ENCODE data around the gene BEX5. TPM values are rescaled to one million over a fixed set of nuclear protein-coding genes. Genes with fewer than 3 reads are reported as not detected.
"Not testable (repeated sequence)": the region's sequence is repeated elsewhere in the genome, so short reads cannot be mapped to it uniquely, and the experiment has no call there.

The BEX5 gene
- total and polyA plus RNA-seq, 9 donors = 6.3 to 15.4 (median 13.3) TPM

DNA sequence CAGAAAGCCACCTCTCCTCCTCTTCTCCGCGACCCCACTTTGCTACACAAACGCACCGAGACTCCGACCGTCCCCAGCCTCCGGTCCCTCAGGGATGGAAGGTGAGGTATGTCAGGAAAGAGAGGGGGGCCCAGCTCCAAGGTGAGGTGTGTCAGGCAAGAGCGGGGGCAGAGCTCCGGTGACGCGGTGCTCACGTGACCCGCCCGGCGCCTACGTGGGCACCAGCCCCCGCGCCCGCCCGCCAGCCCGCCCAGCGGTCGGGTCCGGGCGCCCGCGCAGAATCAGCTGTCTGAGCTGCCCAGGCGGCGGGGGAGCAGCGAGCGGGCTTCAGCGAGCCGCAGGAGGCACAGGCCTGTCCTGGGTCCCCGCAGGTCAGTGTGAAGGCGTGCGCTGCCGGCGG, 30.3 kb downstream of the BEX5 start, which contains the start of gene TCEAL2:
Gene TCEAL2, plus strand, starts transcription at position 244 of the 400 bp plus-strand sequence. CDS start 1,152 bp downstream, outside the sequence.
- 23 to 51% (median 34%) methylated on average over 10 to 33 of the region's 38 CpGs for WGBS, 3 donors
- DNase-seq = peak; percentile 58 to 78 (median 67)
- Histone ChIP-seq H3K27ac (peak within 1 kb of the TSS; percentile 54 to 74), H3K4me3 (peak within 1 kb of the TSS; percentile 39)
- H3K4me1 ChIP-seq (ENCODE audit: insufficient read depth); H3K27me3 ChIP-seq; intact Hi-C loops (cut with DNase I); H3K36me3 ChIP-seq; H3K9me3 ChIP-seq: not testable (repeated sequence)
- peak; percentile 46 for TF ChIP-seq POLR2A (IDR thresholded peaks at IDR 0.05)

DNA sequence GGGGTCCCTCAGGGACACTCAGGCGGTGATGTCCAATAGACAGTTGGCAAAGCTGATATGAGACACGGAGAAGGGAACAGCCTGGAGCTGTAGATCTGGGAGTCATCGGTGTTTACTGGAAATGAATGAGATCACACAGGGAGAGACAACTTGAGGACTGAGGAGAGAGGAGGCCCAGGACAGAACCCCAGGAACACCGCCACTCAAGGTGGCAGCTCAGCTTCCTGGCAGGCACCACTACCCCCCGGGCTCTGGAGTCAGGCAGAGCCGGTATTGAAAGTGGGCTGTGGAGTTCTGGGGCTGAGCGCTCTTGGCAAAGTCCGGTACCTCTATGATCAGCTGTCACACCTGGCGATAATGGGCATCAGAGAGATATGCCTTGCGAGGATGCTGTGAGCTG, 30.8 kb downstream of the BEX5 start:
- peak overlapping the region; percentile 39 for H3K4me3 ChIP-seq
- H3K27ac ChIP-seq = peak overlapping the region in 1 of 2 donors; percentile 74
- WGBS, 3 donors = 28 to 51% (median 33%) methylated on average over 8 to 9 of the region's 10 CpGs
- DNase-seq; H3K4me1 ChIP-seq (ENCODE audit: insufficient read depth); H3K36me3 ChIP-seq; H3K27me3 ChIP-seq; intact Hi-C loops (cut with DNase I); H3K9me3 ChIP-seq: not testable (repeated sequence)

DNA sequence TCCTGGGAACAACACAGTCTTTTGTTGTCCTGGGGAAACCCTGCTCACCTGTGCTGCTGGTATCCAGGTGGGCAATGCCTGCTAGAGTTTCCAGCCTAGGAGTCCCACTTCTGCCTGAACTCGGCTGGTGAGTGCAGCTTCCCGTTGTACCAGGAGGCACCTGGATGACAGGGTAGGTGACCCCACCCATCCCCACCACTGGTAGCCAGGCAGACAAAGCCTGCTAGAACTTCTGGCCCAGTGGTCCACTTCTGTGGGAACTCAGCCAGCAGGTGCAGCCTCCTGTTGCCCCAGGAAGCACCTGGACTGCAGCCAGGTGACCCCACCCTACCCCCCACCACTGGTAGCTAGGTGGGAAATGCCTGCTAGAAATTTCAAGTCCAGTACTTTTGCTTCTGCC, 40.0 kb downstream of the BEX5 start:
- TF ChIP-seq EP300 (IDR thresholded peaks at IDR 0.05) = no peak
- TF ChIP-seq, protein P1, sequence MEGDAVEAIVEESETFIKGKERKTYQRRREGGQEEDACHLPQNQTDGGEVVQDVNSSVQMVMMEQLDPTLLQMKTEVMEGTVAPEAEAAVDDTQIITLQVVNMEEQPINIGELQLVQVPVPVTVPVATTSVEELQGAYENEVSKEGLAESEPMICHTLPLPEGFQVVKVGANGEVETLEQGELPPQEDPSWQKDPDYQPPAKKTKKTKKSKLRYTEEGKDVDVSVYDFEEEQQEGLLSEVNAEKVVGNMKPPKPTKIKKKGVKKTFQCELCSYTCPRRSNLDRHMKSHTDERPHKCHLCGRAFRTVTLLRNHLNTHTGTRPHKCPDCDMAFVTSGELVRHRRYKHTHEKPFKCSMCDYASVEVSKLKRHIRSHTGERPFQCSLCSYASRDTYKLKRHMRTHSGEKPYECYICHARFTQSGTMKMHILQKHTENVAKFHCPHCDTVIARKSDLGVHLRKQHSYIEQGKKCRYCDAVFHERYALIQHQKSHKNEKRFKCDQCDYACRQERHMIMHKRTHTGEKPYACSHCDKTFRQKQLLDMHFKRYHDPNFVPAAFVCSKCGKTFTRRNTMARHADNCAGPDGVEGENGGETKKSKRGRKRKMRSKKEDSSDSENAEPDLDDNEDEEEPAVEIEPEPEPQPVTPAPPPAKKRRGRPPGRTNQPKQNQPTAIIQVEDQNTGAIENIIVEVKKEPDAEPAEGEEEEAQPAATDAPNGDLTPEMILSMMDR (IDR thresholded peaks at IDR 0.05) = no peak
- WGBS, 3 donors = 69 to 81% (median 78%) methylated on average over 2 of the region's 2 CpGs
- H3K4me1 ChIP-seq (ENCODE audit: insufficient read depth) = no peaks in the 10 kb centered on the region

DNA sequence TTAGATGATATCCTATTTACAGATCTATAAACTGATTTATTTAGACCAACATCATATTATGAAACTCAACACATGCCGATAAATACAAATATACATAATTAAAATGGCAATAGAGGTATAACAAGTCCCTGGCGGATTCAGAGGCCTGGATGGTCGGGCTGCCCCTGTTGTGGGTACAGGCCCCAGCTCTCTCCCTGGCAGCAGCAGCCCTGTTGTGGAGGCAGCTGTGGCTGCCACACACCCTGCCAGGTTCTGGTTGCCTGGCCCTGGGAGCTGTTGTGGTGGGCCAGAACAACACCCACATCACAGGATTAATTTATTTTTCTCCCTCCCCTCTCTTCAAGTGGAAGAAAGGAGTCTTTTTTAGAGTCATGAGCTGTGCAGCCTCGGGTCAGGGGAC, 42.4 kb downstream of the BEX5 start:
- DNase-seq = no peak
- Histone ChIP-seq H3K36me3 (no peaks in the 10 kb centered on the region), H3K27me3 (no peaks in the 10 kb centered on the region), H3K9me3 (no peaks in the 10 kb centered on the region), H3K4me3 (no peak overlapping the region), H3K4me1 (ENCODE audit: insufficient read depth) (no peaks in the 10 kb centered on the region), H3K27ac (no peak overlapping the region)
- WGBS, 3 donors = 53 to 64% (median 59%) methylated on average over 4 of the region's 4 CpGs
- TF ChIP-seq POLR2A (IDR thresholded peaks at IDR 0.05) = no peak
- TF ChIP-seq, protein P1 (IDR thresholded peaks at IDR 0.05) = no peak
- no peak for TF ChIP-seq EP300 (IDR thresholded peaks at IDR 0.05)
- intact Hi-C loops (cut with DNase I) = no loop called here

More for the DNA sequence above, 40.0 kb downstream of the BEX5 start:
- Histone ChIP-seq H3K27ac (no peak overlapping the region), H3K27me3 (no peaks in the 10 kb centered on the region), H3K36me3 (no peaks in the 10 kb centered on the region), H3K9me3 (no peaks in the 10 kb centered on the region), H3K4me3 (no peak overlapping the region)
- no peak for DNase-seq
- intact Hi-C loops (cut with DNase I) = no loop called here

Other genes with a start within 250 kb of the BEX5 start
- 10 to 100 TPM in 6 of 7 donors, 1 to 10 TPM in 1; 9.4 to 23.9 (median 13.7) TPM for gene ZMAT1, start 223.9 kb downstream of the BEX5 start, total RNA-seq
- gene ZMAT1, start 223.9 kb downstream of the BEX5 start, polyA plus RNA-seq = 10 to 100 TPM in 1 of 2 donors, 1 to 10 TPM in 1; 9.7 to 16.4 TPM
- gene TCEAL2, start 30.3 kb downstream of the BEX5 start, total RNA-seq = 10 to 100 TPM; 34.6 to 57.1 (median 41.4) TPM
- 100 to 1,000 TPM in 1 of 2 donors, 10 to 100 TPM in 1; 65.4 to 105 TPM for gene TCEAL2, start 30.3 kb downstream of the BEX5 start, polyA plus RNA-seq
- 10 to 100 TPM in 1 of 7 donors, 1 to 10 TPM in 5, under 1 TPM in 1; 0.60 to 12.4 (median 4.0) TPM for gene TCEAL6, start 13.5 kb downstream of the BEX5 start, total RNA-seq
- 1 to 10 TPM; 3.8 to 6.9 TPM for gene TCEAL6, start 13.5 kb downstream of the BEX5 start, polyA plus RNA-seq
- not detected for gene TCP11X1, start 59.3 kb upstream of the BEX5 start, total RNA-seq
- gene TCP11X1, start 59.3 kb upstream of the BEX5 start, polyA plus RNA-seq = not detected
- not detected for gene NXF2, start 91.2 kb upstream of the BEX5 start, total RNA-seq
- gene NXF2, start 91.2 kb upstream of the BEX5 start, polyA plus RNA-seq = not detected